Stimulated activated CD4-positive, alpha-beta T cell treated with anti-CD3 and anti-CD28 coated beads, Interleukin-1b, Interleukin-23, amount 100 ng/mL, for 48 hours (primary cell): Measurements from ENCODE around the gene OR1J1.

ENCODE experiments used
- DNase-seq: peaks from one replicate; pipeline ENCODE4 v3.0.0-alpha.2; 2020

OR1J1 gene

GRCh38 chr9:122444041-122444733 is 33.5 kb downstream of the OR1J1 start:
- DNase-seq: no peak

- no peak for DNase-seq
Observed at GRCh38 chr9:122442568-122442967, 35.2 kb downstream of the OR1J1 start.
